Transverse colon (tissue), 4 donors: ENCODE measurements around the gene SLC30A7. TPM values are rescaled to one million over a fixed set of nuclear protein-coding genes. Genes with fewer than 3 reads are reported as not detected.

ENCODE experiments used
- DNase-seq: peaks from one replicate; pipeline ENCODE4 v3.0.0-alpha.2; 2019
- H3K27ac ChIP-seq, 4 donors: fragments of 200-600 bp; sonication (generic); 2 replicates each; pipeline ENCODE4 v1.5.1; 2016 to 2018; ENCODE audit warnings: inconsistent platforms in 4 of 4
- H3K27me3 ChIP-seq: fragments of 200-600 bp; sonication (generic); 2 replicates; pipeline ENCODE4 v1.5.1; 2017; ENCODE audit warnings: inconsistent platforms
- H3K36me3 ChIP-seq, 4 donors: fragments of 200-600 bp; sonication (generic); 2 replicates each; pipeline ENCODE4 v1.5.1; 2017 to 2019; ENCODE audit warnings: inconsistent platforms in 4 of 4
- H3K4me1 ChIP-seq, 4 donors: fragments of 200-600 bp; sonication (generic); 2 replicates each; pipeline ENCODE4 v1.5.1; 2017 to 2020; ENCODE audit warnings: inconsistent platforms in 4 of 4
- H3K4me3 ChIP-seq, 4 donors: fragments of 200-600 bp; sonication (generic); 1 replicate in 1 of 4; 2 replicates in 3 of 4; pipeline versions ENCODE4 v1.5.1 to v1.6.1; 2017 to 2019; ENCODE audit warnings: inconsistent platforms in 4 of 4
- H3K9me3 ChIP-seq, 2 donors: fragments of 200-600 bp; sonication (generic); 2 replicates each; pipeline ENCODE4 v1.5.1; 2017 to 2019; ENCODE audit warnings: inconsistent platforms in 2 of 2
- EP300 ChIP-seq: sonication (generic); formaldehyde crosslinking; IDR thresholded peaks from one replicate; pipeline ENCODE4 v1.6.1; 2017; ENCODE audit warnings: antibody characterized with exemption, low read depth
- POLR2A ChIP-seq: fragments of 450-650 bp; IDR thresholded peaks from one replicate; pipeline ENCODE4 v1.6.1; 2016; ENCODE audit warnings: antibody characterized with exemption, mild to moderate bottlenecking, moderate library complexity
- POLR2AphosphoS5 ChIP-seq, 3 donors: sonication (generic); formaldehyde crosslinking; IDR thresholded peaks; one replicate each; pipeline ENCODE4 v1.6.1; 2016; ENCODE audit warnings: antibody characterized with exemption in 3 of 3
- WGBS, 2 donors: methylation state at CpG; one replicate each; pipeline ENCODE4 v1.1.5; 2018; ENCODE audit warnings: low coverage in 1 of 2; 5-methylcytosine and 5-hydroxymethylcytosine counted together
- in situ Hi-C, 4 donors: fragments of 200-750 bp; cut with MboI; loops; one replicate each; pipeline versions ENCODE4 v1.15.0 to v1.15.1; 2017; ENCODE audit warnings: low sequenced_read_pairs in 3 of 4, low pct_ligation_motif_present in 1 of 4, low pct_unique_long_range_greater_than_20kb in 1 of 4
- intact Hi-C: fragments of 100-400 bp; cut with DNase I; formaldehyde crosslinking; loops from one replicate; pipeline ENCODE4 v1.15.1; 2023; ENCODE audit warnings: low total_unique reads
- total RNA-seq, 4 donors: library from RNA; depleted of rRNA; stranded (reverse); fragments of >200 nt; gene quantifications; one replicate each; pipeline ENCODE4 v1.1.0, GENCODE V29; 2016
- TF ChIP-seq, protein P1 (sequence below), 5 experiments: fragments of 200-600 bp in 3 of 5; fragments of 450-650 bp in 2 of 5; sonication (generic) in 3 of 5; IDR thresholded peaks; 1 replicate in 2 of 5; 2 replicates in 3 of 5; pipeline ENCODE4 v1.5.1; 2016 to 2017; ENCODE audit warnings: antibody characterized with exemption in 5 of 5, inconsistent platforms in 3 of 5, mild to moderate bottlenecking in 2 of 5, moderate library complexity in 1 of 5

SLC30A7 gene
- total RNA-seq, 4 donors from 2014 or later, result 10.1 to 22.7 (median 17.5) TPM

DNA sequence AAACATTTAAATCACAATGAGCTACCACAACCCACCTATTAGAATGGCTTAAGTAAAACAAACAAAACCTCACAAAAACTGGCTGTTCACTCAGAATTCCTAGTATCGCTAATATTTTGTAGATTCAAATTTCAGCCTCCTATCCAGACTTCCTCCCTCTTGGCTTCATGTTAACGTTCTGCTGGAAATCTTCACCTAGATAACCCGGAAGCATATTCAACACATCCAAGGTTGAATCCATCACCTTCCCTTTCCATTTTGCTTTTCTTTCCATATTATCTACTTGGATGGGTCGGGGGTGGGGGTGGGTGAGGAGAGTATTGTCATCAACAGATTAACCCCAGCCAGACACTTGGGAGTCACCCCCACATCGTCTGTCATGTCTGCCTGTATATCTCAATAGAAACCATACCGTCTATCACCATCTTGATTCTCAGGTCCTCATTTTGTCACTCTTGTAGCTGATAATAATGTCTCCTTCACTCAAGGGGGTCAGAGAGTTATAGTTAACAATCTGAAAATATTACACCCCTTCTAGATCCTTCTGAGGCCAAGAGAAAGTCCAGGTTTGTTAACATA is 131.4 kb downstream of the SLC30A7 start:
- H3K27me3 ChIP-seq, result no peaks in the 10 kb centered on the region
- H3K27ac ChIP-seq, result no peak overlapping the region
- no peaks in the 10 kb centered on the region for H3K36me3 ChIP-seq
- H3K9me3 ChIP-seq, result no peaks in the 10 kb centered on the region
- WGBS, 2 donors, result 89 to 95% methylated on average over 6 of the region's 6 CpGs
- in situ Hi-C loops, result no loop called here
- H3K4me1 ChIP-seq, result peaks cover 4 to 29% (median 6%) of the 10 kb centered on the region in 4 donors
- TF ChIP-seq POLR2A (no peak), POLR2AphosphoS5 (IDR thresholded peaks at IDR 0.05) (no peak), EP300 (no peak)
- TF ChIP-seq, protein P1, sequence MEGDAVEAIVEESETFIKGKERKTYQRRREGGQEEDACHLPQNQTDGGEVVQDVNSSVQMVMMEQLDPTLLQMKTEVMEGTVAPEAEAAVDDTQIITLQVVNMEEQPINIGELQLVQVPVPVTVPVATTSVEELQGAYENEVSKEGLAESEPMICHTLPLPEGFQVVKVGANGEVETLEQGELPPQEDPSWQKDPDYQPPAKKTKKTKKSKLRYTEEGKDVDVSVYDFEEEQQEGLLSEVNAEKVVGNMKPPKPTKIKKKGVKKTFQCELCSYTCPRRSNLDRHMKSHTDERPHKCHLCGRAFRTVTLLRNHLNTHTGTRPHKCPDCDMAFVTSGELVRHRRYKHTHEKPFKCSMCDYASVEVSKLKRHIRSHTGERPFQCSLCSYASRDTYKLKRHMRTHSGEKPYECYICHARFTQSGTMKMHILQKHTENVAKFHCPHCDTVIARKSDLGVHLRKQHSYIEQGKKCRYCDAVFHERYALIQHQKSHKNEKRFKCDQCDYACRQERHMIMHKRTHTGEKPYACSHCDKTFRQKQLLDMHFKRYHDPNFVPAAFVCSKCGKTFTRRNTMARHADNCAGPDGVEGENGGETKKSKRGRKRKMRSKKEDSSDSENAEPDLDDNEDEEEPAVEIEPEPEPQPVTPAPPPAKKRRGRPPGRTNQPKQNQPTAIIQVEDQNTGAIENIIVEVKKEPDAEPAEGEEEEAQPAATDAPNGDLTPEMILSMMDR (IDR thresholded peaks at IDR 0.05), result no peak
- H3K4me3 ChIP-seq, result no peak overlapping the region
- intact Hi-C loops, result no loop called here
- no peak for DNase-seq

DNA sequence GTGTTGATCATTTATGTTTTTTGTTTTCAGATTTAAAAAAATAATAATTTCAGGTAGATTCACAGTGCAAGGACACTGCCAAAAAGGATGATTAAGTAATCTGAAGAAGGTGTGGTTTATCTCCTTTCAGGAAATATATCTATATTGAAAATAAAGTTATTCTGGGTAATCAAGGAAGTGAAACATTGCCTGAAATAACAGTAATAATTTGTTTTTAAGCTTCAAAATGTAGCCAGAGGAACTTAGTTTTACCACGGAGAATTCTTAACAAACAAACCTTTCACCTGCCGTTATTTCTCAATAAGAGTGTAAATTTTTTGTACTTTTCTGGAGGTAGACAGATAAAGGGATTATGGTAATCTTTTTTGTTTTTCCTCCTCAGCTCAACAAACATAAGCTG is 132.6 kb downstream of the SLC30A7 start:
- Histone ChIP-seq H3K4me3 (no peak overlapping the region), H3K9me3 (no peaks in the 10 kb centered on the region), H3K27ac (no peak overlapping the region), H3K27me3 (no peaks in the 10 kb centered on the region), H3K4me1 (peaks cover 4 to 29% (median 6%) of the 10 kb centered on the region in 4 donors), H3K36me3 (no peaks in the 10 kb centered on the region)
- intact Hi-C loops (no loop called here), in situ Hi-C loops (no loop called here)
- TF ChIP-seq POLR2AphosphoS5 (IDR thresholded peaks at IDR 0.05), result no peak
- no peak for TF ChIP-seq EP300
- TF ChIP-seq, protein P1 (IDR thresholded peaks at IDR 0.05), result no peak
- no peak for TF ChIP-seq POLR2A
- WGBS, 2 donors, result 34 to 62% methylated on average over 2 of the region's 2 CpGs
- DNase-seq, result no peak

DNA sequence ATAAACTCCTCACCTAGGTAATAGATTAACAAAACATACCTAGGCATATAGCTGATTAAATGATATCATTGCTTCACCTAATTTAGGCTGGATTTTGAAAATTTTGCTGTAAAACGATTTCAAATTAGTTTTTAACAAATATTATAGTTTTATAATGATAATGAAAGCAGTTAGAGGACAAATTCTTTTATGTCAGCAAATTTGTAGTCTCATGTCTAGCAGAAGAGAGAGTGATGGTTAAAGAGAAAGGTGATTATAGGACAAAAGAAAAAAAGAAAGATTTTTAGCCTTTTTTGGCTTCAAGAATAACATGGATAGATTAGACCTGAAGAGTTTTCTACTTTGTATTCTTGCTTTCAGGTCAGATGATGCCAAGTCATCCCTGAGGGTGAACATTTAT is 133.3 kb downstream of the SLC30A7 start:
- Histone ChIP-seq H3K4me3 (no peak overlapping the region), H3K27ac (no peak overlapping the region), H3K4me1 (peaks cover 4 to 29% (median 6%) of the 10 kb centered on the region in 4 donors), H3K36me3 (no peaks in the 10 kb centered on the region), H3K27me3 (no peaks in the 10 kb centered on the region), H3K9me3 (no peaks in the 10 kb centered on the region)
- DNase-seq, result no peak
- TF ChIP-seq POLR2A (no peak), POLR2AphosphoS5 (IDR thresholded peaks at IDR 0.05) (no peak), EP300 (no peak)
- TF ChIP-seq, protein P1 (IDR thresholded peaks at IDR 0.05), result no peak
- intact Hi-C loops, result no loop called here
- in situ Hi-C loops, result no loop called here
- 61 to 63% methylated on average over 1 of the region's 1 CpG for WGBS, 2 donors

DNA sequence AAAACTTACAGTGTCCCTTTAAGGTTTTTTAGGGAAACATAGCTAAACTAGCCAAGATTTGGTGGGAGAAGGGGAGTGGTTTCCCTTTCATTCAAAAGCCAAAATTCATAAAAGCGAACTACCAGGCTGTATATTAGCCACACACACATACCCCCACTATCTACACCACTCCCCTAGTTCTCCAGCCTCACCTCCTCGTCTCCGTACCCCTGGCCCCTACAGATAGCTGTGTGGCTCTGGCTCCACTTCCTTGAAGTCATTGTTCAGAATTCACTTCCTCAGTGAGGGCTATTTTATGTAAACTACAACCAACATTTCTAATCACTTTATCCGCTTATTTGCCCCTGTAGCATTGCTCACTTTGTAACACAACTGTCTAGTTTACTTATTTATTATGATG is 135.0 kb downstream of the SLC30A7 start:
- Histone ChIP-seq H3K4me3 (no peak overlapping the region), H3K27me3 (no peaks in the 10 kb centered on the region), H3K9me3 (no peaks in the 10 kb centered on the region), H3K27ac (no peak overlapping the region), H3K36me3 (no peaks in the 10 kb centered on the region), H3K4me1 (peaks cover 0 to 23% (median 0%) of the 10 kb centered on the region in 4 donors)
- intact Hi-C loops (no loop called here), in situ Hi-C loops (no loop called here)
- 93 to 96% methylated on average over 3 to 4 of the region's 4 CpGs for WGBS, 2 donors
- TF ChIP-seq EP300 (no peak), POLR2AphosphoS5 (IDR thresholded peaks at IDR 0.05) (no peak), POLR2A (no peak)
- TF ChIP-seq, protein P1 (IDR thresholded peaks at IDR 0.05), result no peak
- DNase-seq, result no peak

Other genes with a start within 250 kb of the SLC30A7 start
- gene VCAM1, start 176.3 kb upstream of the SLC30A7 start, total RNA-seq, result 1 to 10 TPM; 1.5 to 8.4 (median 5.1) TPM
- gene EXTL2, start 1.2 kb upstream of the SLC30A7 start, total RNA-seq, result 10 to 100 TPM in 1 of 4 donors, 1 to 10 TPM in 2, under 1 TPM in 1; 0.37 to 11.1 (median 5.4) TPM
- gene DPH5, start 129.7 kb downstream of the SLC30A7 start, total RNA-seq, result 10 to 100 TPM in 3 of 4 donors, not detected in 1; 18.3 to 20.5 (median 18.9) TPM